Testis (tissue), 3 donors: Measurements from ENCODE around the gene KBTBD6. TPM values are rescaled to one million over a fixed set of nuclear protein-coding genes. Genes with fewer than 3 reads are reported as not detected.
"Not testable (repeated sequence)": the region's sequence is repeated elsewhere in the genome, so short reads cannot be mapped to it uniquely, and the experiment has no call there.

ENCODE experiments used
- DNase-seq: peaks from one replicate; pipeline ENCODE4 v3.0.0-alpha.2; 2019
- H3K27ac ChIP-seq, 2 donors: fragments of 200-600 bp; sonication (generic); one replicate each; pipeline ENCODE4 v1.5.1; 2019
- H3K27me3 ChIP-seq: fragments of 200-600 bp; sonication (generic); one replicate; pipeline ENCODE4 v1.5.1; 2019
- H3K36me3 ChIP-seq: fragments of 200-600 bp; sonication (generic); one replicate; pipeline ENCODE4 v1.5.1; 2017; ENCODE audit warnings: low read depth; ENCODE audit errors: missing control alignments
- H3K4me1 ChIP-seq: fragments of 200-600 bp; sonication (generic); one replicate; pipeline ENCODE4 v1.5.1; 2019
- H3K4me3 ChIP-seq, 2 donors: fragments of 200-600 bp; sonication (generic); one replicate each; pipeline ENCODE4 v1.5.1; 2017 to 2019
- H3K9me3 ChIP-seq: fragments of 200-600 bp; sonication (generic); one replicate; pipeline ENCODE4 v1.5.1; 2017
- CTCF ChIP-seq, 3 experiments: fragments of 450-650 bp in 2 of 3; fragments of 200-600 bp in 1 of 3; sonication (generic) in 1 of 3; IDR thresholded peaks; one replicate each; pipeline ENCODE4 v1.5.1; 2016 to 2019; ENCODE audit warnings: antibody characterized with exemption in 3 of 3, mild to moderate bottlenecking in 2 of 3, moderate library complexity in 1 of 3
- POLR2A ChIP-seq: fragments of 450-650 bp; IDR thresholded peaks from one replicate; pipeline ENCODE4 v1.6.1; 2017; ENCODE audit warnings: antibody characterized with exemption, mild to moderate bottlenecking, moderate library complexity
- WGBS, 2 donors: methylation state at CpG; one replicate each; pipeline ENCODE4 v1.1.5; 2018; 5-methylcytosine and 5-hydroxymethylcytosine counted together
- intact Hi-C: fragments of 100-400 bp; cut with DNase I; formaldehyde crosslinking; loops from one replicate; pipeline ENCODE4 v1.15.1; 2023; ENCODE audit warnings: low total_unique reads
- polyA plus RNA-seq: library from polyadenylated mRNA; stranded (reverse); fragments of 350-450 nt; fragmentation: Illumina TruSeq; extraction: RNeasy Lipid Tissue Mini Kit (QIAGEN cat#74804); gene quantifications from one replicate; pipeline ENCODE4 v1.2.3, GENCODE V29; 2014; ENCODE audit warnings: low read depth, low replicate concordance; ENCODE audit not compliant: insufficient read depth
- total RNA-seq, 2 donors: library from RNA; depleted of rRNA; stranded (reverse); fragments of >200 nt; gene quantifications; one replicate each; pipeline ENCODE4 v1.2.3, GENCODE V29; 2016

KBTBD6 gene
- total and polyA plus RNA-seq, 3 donors from 2014 or later, result 10.6 to 13.9 (median 13.1) TPM

- H3K36me3 ChIP-seq, result no peaks in the 10 kb centered on the region
- TF ChIP-seq POLR2A (no peak), CTCF (IDR thresholded peaks at IDR 0.05) (no peak)
- 29% methylated on average over 2 of the region's 2 CpGs for whole genome bisulfite sequencing, 2 donors
- no peaks in the 10 kb centered on the region for H3K9me3 ChIP-seq
- intact Hi-C loops, result no loop called here
- no peaks in the 10 kb centered on the region for H3K4me1 ChIP-seq
- H3K4me3 ChIP-seq, result no peak overlapping the region
- DNase-seq, result no peak
- H3K27me3 ChIP-seq, result no peaks in the 10 kb centered on the region
- H3K27ac ChIP-seq, result no peak overlapping the region
These were observed 45.0 kb upstream of the KBTBD6 start for GRCh38 chr13:41177616-41178015.

- WGBS, 2 donors, result 89 to 95% methylated on average over 8 of the region's 8 CpGs
- H3K27me3 ChIP-seq, H3K4me1 ChIP-seq, intact Hi-C loops, H3K36me3 ChIP-seq, H3K27ac ChIP-seq, H3K9me3 ChIP-seq, H3K4me3 ChIP-seq, DNase-seq: not testable (repeated sequence)
These were observed 43.0 kb upstream of the KBTBD6 start for GRCh38 chr13:41175576-41175975.

GRCh38 chr13:41162151-41162550, 29.5 kb upstream of the KBTBD6 start:
- WGBS, 2 donors, result 87 to 90% methylated on average over 3 of the region's 3 CpGs
- Histone ChIP-seq H3K27ac (no peak overlapping the region), H3K4me3 (no peak overlapping the region), H3K4me1 (no peaks in the 10 kb centered on the region), H3K36me3 (no peaks in the 10 kb centered on the region), H3K9me3 (no peaks in the 10 kb centered on the region), H3K27me3 (no peaks in the 10 kb centered on the region)
- no peak for DNase-seq
- no peak for TF ChIP-seq POLR2A
- TF ChIP-seq CTCF (IDR thresholded peaks at IDR 0.05), result no peak
- intact Hi-C loops, result no loop called here

GRCh38 chr13:41159174-41159573, 26.6 kb upstream of the KBTBD6 start:
- intact Hi-C loops, result no loop called here
- Histone ChIP-seq H3K9me3 (no peaks in the 10 kb centered on the region), H3K4me3 (no peak overlapping the region), H3K4me1 (no peaks in the 10 kb centered on the region), H3K36me3 (no peaks in the 10 kb centered on the region), H3K27me3 (no peaks in the 10 kb centered on the region), H3K27ac (no peak overlapping the region)
- DNase-seq, result no peak
- TF ChIP-seq POLR2A, result no peak
- TF ChIP-seq CTCF (IDR thresholded peaks at IDR 0.05), result no peak

GRCh38 chr13:41157048-41157717, 24.6 kb upstream of the KBTBD6 start:
- DNase-seq, result no peak
- Histone ChIP-seq H3K27me3 (no peaks in the 10 kb centered on the region), H3K4me3 (no peak overlapping the region), H3K36me3 (no peaks in the 10 kb centered on the region), H3K9me3 (no peaks in the 10 kb centered on the region), H3K27ac (no peak overlapping the region), H3K4me1 (no peaks in the 10 kb centered on the region)
- WGBS, 2 donors, result 91 to 96% methylated on average over 4 of the region's 4 CpGs
- TF ChIP-seq CTCF (IDR thresholded peaks at IDR 0.05), result no peak
- no peak for TF ChIP-seq POLR2A
- intact Hi-C loops, result no loop called here
